Skeletal muscle satellite cell (primary cell): ENCODE measurements around the gene TOX3.

Source experiments
- H3K27me3 ChIP-seq: 2 replicates; pipeline ENCODE4 v1.7.0; 2013; ENCODE audit warnings: low read length; ENCODE audit not compliant: control insufficient read depth, insufficient read depth
- H3K36me3 ChIP-seq: 2 replicates; pipeline ENCODE4 v1.7.0; 2013; ENCODE audit warnings: mild to moderate bottlenecking, control low read depth, low read length; ENCODE audit not compliant: insufficient read depth
- H3K4me1 ChIP-seq: 2 replicates; pipeline ENCODE4 v1.7.0; 2013; ENCODE audit warnings: low read length; ENCODE audit not compliant: control insufficient read depth, insufficient read depth
- H3K4me2 ChIP-seq: 2 replicates; pipeline ENCODE4 v1.7.0; 2013; ENCODE audit warnings: mild to moderate bottlenecking, low read length
- H3K4me3 ChIP-seq: 2 replicates; pipeline ENCODE4 v1.7.0; 2013; ENCODE audit warnings: low read length
- H3K9ac ChIP-seq: 2 replicates; pipeline ENCODE4 v1.7.0; 2013; ENCODE audit warnings: mild to moderate bottlenecking, low read depth, low read length, moderate library complexity
- H3K9me3 ChIP-seq: replicated peaks from 2 replicates; pipeline ENCODE4 v1.7.0; 2013; ENCODE audit warnings: mild to moderate bottlenecking, control low read depth, low read length

Gene TOX3

DNA sequence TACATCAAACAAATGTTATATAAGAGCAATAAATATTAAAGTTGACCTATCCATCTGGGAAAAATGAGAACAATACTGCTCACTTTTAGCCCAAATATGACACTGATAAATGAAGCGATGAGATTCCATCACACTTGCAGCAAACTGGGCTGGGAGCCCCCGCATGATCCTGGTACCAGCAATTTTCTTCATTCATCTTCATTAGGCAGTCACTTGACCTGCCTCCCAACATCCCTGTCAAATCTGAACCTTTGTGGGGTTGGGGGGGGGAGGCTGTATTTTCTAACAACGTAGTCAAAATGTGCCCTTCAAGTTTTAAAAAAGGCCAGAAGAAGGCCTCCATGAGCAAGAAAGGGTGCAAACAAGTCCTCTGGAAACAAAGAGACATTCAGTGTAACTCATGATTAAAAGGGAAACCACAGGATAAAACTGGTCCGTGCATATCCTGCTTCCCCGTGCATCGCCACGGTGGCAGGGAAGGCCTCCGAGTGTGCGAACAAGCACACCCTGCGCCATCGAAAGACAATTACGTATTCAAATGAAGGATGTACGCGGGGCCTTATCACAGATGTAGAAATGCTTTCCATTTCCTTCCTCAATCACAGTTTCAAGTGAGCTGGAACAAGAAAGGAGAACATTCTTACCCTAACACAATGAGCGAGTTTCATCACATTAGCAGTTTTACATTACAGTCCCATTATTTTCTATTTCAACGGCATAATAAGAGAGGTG is 48.4 kb downstream of the TOX3 start:
- Histone ChIP-seq H3K9me3 (no peaks in the 10 kb centered on the region), H3K4me3 (no peak overlapping the region), H3K9ac (no peak overlapping the region), H3K36me3 (no peaks in the 10 kb centered on the region), H3K4me1 (no peaks in the 10 kb centered on the region), H3K27me3 (no peaks in the 10 kb centered on the region), H3K4me2 (no peak overlapping the region)

- no peaks in the 10 kb centered on the region for H3K4me1 ChIP-seq
- no peaks in the 10 kb centered on the region for H3K36me3 ChIP-seq
- H3K4me2 ChIP-seq = no peak overlapping the region
- H3K9me3 ChIP-seq = no peaks in the 10 kb centered on the region
- H3K27me3 ChIP-seq = no peaks in the 10 kb centered on the region
- H3K9ac ChIP-seq = no peak overlapping the region
- H3K4me3 ChIP-seq = no peak overlapping the region
These were observed 49.7 kb downstream of the TOX3 start for GRCh38 chr16:52497067-52497816.

DNA sequence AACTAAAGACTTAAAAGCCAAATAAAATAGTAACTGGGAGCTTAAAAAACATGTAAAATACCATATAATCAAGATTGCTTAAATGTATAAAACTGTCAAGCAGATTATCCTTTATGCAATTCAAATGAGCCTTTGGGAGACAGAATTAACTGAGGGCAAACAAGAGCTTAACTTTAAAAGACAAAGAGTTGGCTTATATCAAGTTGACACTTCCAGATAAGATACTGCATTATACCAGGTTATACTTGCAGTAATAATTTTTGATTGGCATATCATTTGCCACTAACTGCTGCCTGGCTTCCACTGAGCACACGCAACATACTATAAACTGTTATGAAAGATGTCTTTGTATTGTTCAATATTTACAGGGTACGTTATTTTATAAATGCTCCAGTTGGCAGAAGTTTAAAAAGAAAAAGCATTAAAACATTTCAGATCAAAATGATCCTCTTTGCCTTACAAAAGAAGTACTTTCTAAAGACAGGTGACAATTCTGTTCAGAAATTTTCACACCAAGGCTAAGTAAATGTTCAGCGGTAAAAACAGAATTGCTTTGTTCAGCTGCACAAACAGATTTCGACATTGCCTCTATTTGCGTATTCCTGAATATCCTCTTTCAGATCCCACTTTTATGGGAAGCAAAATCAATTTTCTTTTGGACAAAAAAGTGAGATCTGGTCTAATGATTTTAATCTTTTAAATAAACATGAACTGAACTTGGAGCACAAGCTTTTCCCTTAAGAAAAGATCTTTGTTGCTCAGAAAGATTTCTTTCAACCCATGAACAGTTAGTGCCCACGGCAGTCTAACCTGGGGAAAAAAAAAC is 50.7 kb downstream of the TOX3 start:
- no peak overlapping the region for H3K9ac ChIP-seq
- no peaks in the 10 kb centered on the region for H3K9me3 ChIP-seq
- H3K27me3 ChIP-seq = no peaks in the 10 kb centered on the region
- no peak overlapping the region for H3K4me2 ChIP-seq
- H3K36me3 ChIP-seq = no peaks in the 10 kb centered on the region
- H3K4me1 ChIP-seq = no peaks in the 10 kb centered on the region
- no peak overlapping the region for H3K4me3 ChIP-seq

DNA sequence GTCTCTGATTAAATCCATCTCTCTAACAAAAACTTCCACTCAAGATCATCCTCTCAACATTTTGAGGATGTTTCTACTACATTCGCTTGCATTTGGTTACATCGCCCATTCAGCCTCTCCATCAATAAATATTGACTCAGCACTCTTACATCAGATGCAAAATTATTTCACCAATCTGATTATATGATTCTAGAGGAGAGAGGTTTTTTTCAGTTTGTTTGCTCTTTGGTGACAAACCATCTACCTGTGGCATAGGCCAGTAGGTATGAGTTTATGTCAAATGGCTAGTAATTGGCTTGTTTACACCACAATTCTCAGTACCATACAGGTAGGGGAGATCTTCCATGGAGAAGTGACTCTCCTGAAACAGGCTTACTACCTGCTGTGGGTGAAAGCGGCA is 52.3 kb downstream of the TOX3 start:
- no peak overlapping the region for H3K9ac ChIP-seq
- H3K36me3 ChIP-seq = no peaks in the 10 kb centered on the region
- H3K27me3 ChIP-seq = no peaks in the 10 kb centered on the region
- H3K9me3 ChIP-seq = no peaks in the 10 kb centered on the region
- H3K4me1 ChIP-seq = no peaks in the 10 kb centered on the region
- H3K4me3 ChIP-seq = no peak overlapping the region
- H3K4me2 ChIP-seq = no peak overlapping the region

GRCh38 chr16:52494145-52494544 is 52.8 kb downstream of the TOX3 start:
- Histone ChIP-seq H3K27me3 (no peaks in the 10 kb centered on the region), H3K4me2 (no peak overlapping the region), H3K36me3 (no peaks in the 10 kb centered on the region), H3K9me3 (peaks cover 2% of the 10 kb centered on the region), H3K4me3 (no peak overlapping the region), H3K9ac (no peak overlapping the region), H3K4me1 (no peaks in the 10 kb centered on the region)

GRCh38 chr16:52492789-52493357 is 54.1 kb downstream of the TOX3 start:
- Histone ChIP-seq H3K9ac (no peak overlapping the region), H3K4me3 (no peak overlapping the region), H3K27me3 (no peaks in the 10 kb centered on the region), H3K36me3 (no peaks in the 10 kb centered on the region), H3K4me2 (no peak overlapping the region), H3K9me3 (peaks cover 6% of the 10 kb centered on the region), H3K4me1 (no peaks in the 10 kb centered on the region)

DNA sequence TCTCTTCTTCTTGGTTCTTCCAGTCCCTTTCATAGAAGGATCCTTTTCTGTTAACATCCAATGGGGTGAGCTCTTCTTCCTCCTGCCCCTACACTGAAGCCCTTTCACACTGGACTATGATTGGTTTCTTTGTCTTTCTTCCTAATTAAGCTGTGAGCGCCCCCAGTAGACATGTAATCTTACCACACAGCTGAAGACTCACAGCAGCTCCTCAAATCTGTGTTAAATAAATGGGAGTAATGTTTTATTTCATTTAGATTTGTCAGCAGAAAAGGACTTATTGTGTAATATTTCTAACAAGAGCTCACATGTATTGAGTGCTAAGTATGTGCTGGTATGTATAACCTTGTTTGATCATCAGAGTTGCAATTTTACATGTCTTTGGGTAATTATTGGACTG is 55.7 kb downstream of the TOX3 start:
- Histone ChIP-seq H3K9ac (no peak overlapping the region), H3K4me3 (no peak overlapping the region), H3K4me1 (no peaks in the 10 kb centered on the region), H3K4me2 (no peak overlapping the region), H3K9me3 (peaks cover 6% of the 10 kb centered on the region), H3K36me3 (no peaks in the 10 kb centered on the region), H3K27me3 (no peaks in the 10 kb centered on the region)

DNA sequence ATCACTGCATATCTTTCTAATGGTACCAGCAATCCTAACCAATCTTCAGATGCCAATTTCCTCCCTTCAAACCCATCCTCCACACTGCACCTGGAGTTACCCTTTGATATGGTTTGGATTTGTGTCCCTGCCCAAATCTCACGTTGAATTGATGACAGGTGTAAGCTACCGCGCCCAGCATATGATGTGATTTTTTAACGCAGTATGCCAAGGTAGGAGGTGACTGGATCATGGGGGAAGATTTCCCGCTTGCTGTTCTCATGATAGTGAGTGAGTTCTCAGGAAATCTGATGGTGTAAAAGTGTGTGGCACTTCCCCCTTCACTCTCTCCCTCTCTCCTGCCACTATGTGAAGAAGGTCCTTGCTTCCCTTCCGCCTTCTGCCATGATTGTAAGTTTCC is 57.0 kb downstream of the TOX3 start:
- H3K27me3 ChIP-seq = no peaks in the 10 kb centered on the region
- H3K36me3 ChIP-seq = no peaks in the 10 kb centered on the region
- H3K9me3 ChIP-seq = peaks cover 6% of the 10 kb centered on the region
- H3K4me3 ChIP-seq = no peak overlapping the region
- H3K4me1 ChIP-seq = no peaks in the 10 kb centered on the region
- no peak overlapping the region for H3K9ac ChIP-seq
- no peak overlapping the region for H3K4me2 ChIP-seq

GRCh38 chr16:52488837-52489289 is 58.1 kb downstream of the TOX3 start:
- no peak overlapping the region for H3K4me2 ChIP-seq
- H3K36me3 ChIP-seq = no peaks in the 10 kb centered on the region
- no peak overlapping the region for H3K4me3 ChIP-seq
- H3K9me3 ChIP-seq = peaks cover 6% of the 10 kb centered on the region
- no peaks in the 10 kb centered on the region for H3K27me3 ChIP-seq
- no peak overlapping the region for H3K9ac ChIP-seq
- H3K4me1 ChIP-seq = no peaks in the 10 kb centered on the region

GRCh38 chr16:52487849-52488457 is 59.0 kb downstream of the TOX3 start:
- no peak overlapping the region for H3K4me2 ChIP-seq
- H3K4me1 ChIP-seq = no peaks in the 10 kb centered on the region
- no peak overlapping the region for H3K4me3 ChIP-seq
- H3K27me3 ChIP-seq = no peaks in the 10 kb centered on the region
- peaks cover 6% of the 10 kb centered on the region for H3K9me3 ChIP-seq
- no peak overlapping the region for H3K9ac ChIP-seq
- H3K36me3 ChIP-seq = no peaks in the 10 kb centered on the region

GRCh38 chr16:52480237-52480636 is 66.7 kb downstream of the TOX3 start:
- Histone ChIP-seq H3K4me3 (no peak overlapping the region), H3K36me3 (no peaks in the 10 kb centered on the region)

More at GRCh38 chr16:52480237-52480636, 66.7 kb downstream of the TOX3 start:
- Histone ChIP-seq H3K4me2 (no peak overlapping the region), H3K4me1 (no peaks in the 10 kb centered on the region), H3K9ac (no peak overlapping the region), H3K27me3 (no peaks in the 10 kb centered on the region), H3K9me3 (no peaks in the 10 kb centered on the region)
